GM12874 (cell line): Measurements from ENCODE around the gene TRABD2B.

Source experiments
- TF ChIP-seq, protein P1 (sequence below): IDR thresholded peaks from 2 replicates; pipeline ENCODE4 v1.5.1; 2011; ENCODE audit warnings: low read depth, mild to moderate bottlenecking, control low read depth, low read length, moderate library complexity; ENCODE audit not compliant: insufficient read depth

Gene TRABD2B

DNA sequence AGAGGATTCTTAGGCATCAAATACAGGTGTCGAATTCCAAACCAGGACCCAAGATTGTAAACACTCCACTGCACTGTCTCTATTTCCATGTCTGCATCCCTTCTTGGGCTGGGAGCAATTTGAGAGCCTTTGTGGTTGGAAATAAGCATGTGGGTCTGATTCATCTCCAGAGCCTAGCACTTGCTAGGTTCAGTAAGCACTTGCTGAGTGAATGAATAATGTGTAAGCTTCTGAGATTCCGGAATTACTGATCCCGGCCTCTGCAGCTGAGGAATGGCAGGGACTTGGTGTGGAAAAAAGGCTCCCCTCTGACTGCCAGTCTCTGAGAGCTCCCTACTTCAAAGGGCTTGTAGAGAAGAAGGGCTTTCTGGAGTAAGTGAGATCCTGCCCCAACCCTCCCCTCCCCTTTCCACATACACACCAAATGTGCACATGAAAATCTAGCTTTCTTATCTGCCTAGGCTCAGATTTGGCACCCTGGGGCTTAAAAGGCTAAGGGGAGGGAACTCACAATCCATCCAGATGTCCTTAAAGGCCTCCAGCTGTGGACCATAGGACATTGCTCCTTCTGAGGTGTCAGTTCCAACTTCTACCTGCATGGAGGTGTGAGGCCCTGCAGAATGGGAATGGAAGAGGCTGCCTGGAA, 39.6 kb upstream of the TRABD2B start:
- TF ChIP-seq, protein P1, sequence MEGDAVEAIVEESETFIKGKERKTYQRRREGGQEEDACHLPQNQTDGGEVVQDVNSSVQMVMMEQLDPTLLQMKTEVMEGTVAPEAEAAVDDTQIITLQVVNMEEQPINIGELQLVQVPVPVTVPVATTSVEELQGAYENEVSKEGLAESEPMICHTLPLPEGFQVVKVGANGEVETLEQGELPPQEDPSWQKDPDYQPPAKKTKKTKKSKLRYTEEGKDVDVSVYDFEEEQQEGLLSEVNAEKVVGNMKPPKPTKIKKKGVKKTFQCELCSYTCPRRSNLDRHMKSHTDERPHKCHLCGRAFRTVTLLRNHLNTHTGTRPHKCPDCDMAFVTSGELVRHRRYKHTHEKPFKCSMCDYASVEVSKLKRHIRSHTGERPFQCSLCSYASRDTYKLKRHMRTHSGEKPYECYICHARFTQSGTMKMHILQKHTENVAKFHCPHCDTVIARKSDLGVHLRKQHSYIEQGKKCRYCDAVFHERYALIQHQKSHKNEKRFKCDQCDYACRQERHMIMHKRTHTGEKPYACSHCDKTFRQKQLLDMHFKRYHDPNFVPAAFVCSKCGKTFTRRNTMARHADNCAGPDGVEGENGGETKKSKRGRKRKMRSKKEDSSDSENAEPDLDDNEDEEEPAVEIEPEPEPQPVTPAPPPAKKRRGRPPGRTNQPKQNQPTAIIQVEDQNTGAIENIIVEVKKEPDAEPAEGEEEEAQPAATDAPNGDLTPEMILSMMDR: no peak

DNA sequence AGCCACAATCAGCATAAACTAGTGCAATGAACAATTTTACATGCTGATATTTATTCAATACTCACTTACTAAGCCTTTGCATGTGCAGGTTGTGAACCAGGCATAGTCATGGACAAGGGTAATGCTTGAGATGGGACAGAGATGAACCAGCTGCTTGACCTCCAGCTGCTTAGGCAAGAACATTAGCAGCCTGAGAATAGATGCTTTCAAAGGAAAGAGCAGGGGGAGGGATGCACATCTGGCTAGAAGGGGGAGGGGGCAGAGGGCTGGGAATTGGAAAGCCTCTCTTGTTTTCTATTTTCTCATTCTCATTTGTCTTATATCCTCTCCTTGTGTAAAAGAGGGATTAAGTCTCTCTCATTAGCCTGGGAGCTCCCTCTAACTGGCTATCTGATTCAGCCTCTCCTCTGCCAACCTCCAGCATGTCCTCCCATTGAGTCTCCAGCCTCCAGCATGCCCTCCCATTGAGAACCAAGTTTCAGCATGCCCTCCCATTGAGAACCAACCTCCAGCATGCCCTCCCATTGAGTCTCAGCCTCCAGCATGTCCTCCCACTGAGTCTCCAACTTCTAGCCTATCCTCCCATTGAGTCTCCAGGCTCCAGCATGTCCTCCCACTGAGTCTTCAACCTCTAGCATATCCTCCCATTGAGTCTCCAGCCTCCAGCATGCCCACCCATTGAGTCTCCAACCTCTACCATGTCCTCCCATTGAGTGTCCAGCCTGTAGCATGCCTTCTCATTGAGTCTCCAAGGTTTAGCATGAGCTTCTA, 38.4 kb upstream of the TRABD2B start:
- TF ChIP-seq, protein P1: no peak

DNA sequence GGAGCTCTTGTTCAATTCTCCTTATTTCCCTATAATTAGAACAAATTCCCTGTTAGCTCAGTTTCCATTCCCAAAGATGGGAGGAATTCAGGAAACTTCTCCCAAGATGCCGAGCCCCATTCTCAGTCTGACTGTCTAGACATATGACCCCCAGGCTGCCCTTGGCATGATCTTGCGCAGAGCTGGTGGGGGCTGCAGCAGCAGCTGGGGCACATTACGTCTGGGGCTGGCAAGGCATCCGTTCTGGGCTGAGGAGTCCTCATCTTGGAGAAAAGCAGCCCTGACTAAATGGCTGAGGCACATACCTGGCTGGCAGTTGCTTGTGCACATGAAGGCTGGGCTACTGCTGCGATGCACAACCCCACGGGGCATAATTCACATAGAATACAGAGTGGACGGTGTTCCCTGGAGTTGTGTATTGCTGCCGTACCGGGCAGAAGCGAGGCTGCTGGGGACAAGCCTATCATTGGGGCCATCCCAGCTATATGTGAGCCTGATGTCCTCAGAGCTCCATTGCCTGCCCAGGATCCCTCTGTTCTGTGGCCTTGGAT, 36.4 kb upstream of the TRABD2B start:
- TF ChIP-seq, protein P1: no peak

DNA sequence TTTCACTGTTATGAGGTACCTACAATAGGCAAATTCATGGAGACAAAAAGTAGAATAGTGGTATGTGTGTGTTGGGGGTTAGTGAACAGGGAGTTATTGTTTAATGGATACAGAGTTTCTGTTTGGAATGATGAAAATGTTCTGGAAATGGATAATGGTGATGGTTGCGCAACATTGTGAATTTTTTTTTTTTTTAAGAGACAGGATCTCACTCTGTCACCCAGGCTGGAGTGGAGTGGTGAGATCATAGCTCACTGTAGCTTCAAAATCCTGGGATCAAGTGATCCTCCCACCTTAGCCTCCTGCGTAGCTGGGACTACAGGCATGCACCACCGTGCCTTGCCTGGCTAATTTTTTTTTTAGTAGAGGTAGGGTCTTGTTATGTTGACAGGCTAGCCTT, 34.5 kb upstream of the TRABD2B start:
- TF ChIP-seq, protein P1: no peak

DNA sequence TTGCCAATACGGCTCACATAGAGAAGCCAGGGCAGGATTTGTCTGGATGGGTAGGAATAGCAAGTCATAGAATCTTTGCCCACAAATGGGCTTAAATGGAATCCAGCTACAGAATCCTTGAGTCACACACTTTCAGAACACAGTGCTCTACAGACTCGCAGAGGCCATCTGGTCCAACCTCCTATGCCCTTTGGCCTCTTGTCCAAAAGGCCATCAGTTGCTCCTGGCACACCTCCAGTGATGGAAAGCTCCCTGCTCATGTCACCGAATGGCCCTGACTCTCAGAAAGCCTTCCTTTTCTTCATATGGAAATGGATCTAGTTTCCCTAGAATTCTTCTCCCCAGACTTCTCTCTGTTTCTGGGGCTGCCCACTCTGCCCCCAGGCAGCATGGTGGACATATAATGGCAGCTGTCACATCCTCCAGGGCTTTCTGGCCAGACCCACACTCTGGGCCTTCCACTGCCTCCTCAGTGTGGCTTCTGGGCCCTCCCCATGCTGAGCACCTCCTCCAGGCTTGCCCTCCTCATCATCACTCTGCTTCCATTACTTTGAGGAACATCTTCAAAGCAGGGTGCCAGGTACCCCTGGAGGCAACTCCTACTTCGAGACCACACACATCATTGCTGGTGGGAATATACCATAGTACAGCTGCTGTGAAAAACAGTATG, 33.6 kb upstream of the TRABD2B start:
- TF ChIP-seq, protein P1: no peak

DNA sequence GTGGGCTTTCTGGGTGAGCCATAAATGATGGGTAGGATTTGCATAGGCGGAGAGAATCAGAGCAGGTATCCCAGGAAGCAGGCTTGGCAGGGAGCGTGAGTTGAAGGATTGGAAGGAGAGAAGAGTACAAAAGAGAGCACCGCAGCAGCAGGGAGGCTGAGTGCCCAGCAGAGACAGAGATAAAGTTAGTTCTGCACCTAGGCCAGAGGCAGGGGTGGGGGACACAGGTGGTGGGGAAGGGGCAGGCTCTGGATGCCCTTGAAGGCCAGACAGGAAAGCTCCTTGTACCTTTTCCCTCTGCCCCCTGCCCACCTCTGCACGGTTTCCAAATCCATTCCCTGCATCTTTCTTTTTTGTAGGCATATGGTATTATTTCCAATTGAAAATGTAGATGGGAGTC, 33.0 kb upstream of the TRABD2B start:
- TF ChIP-seq, protein P1: no peak

DNA sequence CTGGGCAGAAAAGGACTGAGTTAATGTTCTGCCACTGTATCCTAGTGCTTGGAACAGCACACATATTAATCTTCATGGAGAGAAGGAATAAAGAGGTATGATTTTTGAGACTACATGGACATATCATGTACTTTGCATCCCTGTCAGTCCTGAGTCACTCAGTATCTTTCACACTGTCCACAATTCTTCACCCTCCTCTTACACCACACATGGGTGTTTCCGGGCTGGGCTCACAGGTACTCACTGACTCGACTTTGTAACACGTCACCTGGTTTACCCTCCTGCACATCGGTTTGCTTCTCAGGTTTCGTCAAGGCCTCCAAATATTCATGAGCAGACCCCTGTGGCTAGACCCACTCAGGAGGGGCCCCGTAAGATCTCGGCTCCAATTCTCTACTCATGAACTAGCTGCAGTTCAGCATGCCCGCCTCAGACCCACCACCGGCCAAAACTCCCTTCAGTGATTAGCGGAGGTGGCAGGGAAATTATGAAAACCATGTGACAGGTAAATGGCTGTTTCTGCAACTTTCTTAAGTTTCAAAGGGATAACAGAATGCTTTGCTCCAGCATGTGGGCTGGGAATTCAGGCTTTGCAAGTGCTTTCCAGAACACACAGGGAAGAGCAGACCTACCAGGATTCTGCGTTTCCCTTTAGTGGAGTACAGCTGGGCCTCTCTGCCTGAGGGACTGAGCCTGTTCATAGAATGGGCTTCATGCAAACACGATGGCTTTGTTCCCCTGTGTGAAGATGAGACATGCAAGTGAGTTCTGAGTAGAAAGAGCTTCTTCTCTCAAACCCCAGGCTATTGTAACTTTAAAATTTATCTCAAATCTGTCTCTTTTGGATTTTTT, 31.3 kb upstream of the TRABD2B start:
- TF ChIP-seq, protein P1: no peak
